Adipocyte (in vitro differentiated cells): ENCODE measurements around the gene PRELID3B.

Source experiments
- DNase-seq: peaks from one replicate; pipeline ENCODE4 v3.0.0-alpha.2; 2015; ENCODE audit warnings: low read depth
- H3K27me3 ChIP-seq: replicated peaks from 2 replicates; pipeline ENCODE4 v1.7.0; 2013; ENCODE audit warnings: mild to moderate bottlenecking, low read length, moderate library complexity; ENCODE audit not compliant: control insufficient read depth, insufficient read depth
- H3K36me3 ChIP-seq: 2 replicates; pipeline ENCODE4 v1.7.0; 2013; ENCODE audit warnings: low read length, mild to moderate bottlenecking, moderate library complexity; ENCODE audit not compliant: control insufficient read depth, insufficient read depth, severe bottlenecking
- H3K4me1 ChIP-seq: 2 replicates; pipeline ENCODE4 v1.7.0; 2013; ENCODE audit warnings: mild to moderate bottlenecking, low read length, moderate library complexity; ENCODE audit not compliant: control insufficient read depth, insufficient read depth
- H3K4me3 ChIP-seq: 2 replicates; pipeline ENCODE4 v1.7.0; 2013; ENCODE audit warnings: mild to moderate bottlenecking, low read length, moderate library complexity
- H3K9ac ChIP-seq: 2 replicates; pipeline ENCODE4 v1.7.0; 2013; ENCODE audit warnings: mild to moderate bottlenecking, low read length, moderate library complexity
- H3K9me3 ChIP-seq: 2 replicates; pipeline ENCODE4 v1.7.0; 2013; ENCODE audit warnings: mild to moderate bottlenecking, low read length, moderate library complexity; ENCODE audit not compliant: control insufficient read depth

The PRELID3B gene

DNA sequence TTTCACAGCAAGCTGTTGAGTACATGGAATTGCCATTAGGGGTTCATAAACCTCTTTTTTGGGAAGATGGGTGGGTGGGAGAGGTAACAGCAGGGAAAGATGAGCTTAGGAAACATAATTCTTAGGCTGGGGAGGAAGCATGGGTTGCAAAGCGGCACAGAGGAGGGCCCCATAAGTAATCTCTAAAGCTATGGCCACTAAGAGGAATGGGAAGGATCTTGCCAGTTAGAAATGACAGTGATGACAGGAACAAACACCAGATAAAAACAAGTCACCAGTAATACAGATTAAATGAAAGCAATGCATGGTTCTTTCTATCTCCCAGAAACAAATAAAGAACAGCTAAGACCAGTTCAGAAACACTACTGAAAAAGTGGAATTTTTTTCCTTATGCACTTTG lies 31.0 kb upstream of the PRELID3B start:
- Histone ChIP-seq H3K36me3 (no peaks in the 10 kb centered on the region), H3K4me1 (no peaks in the 10 kb centered on the region), H3K9me3 (no peaks in the 10 kb centered on the region), H3K27me3 (peaks cover 64% of the 10 kb centered on the region), H3K9ac (no peak overlapping the region), H3K4me3 (no peak overlapping the region)
- DNase-seq, result no peak

DNA sequence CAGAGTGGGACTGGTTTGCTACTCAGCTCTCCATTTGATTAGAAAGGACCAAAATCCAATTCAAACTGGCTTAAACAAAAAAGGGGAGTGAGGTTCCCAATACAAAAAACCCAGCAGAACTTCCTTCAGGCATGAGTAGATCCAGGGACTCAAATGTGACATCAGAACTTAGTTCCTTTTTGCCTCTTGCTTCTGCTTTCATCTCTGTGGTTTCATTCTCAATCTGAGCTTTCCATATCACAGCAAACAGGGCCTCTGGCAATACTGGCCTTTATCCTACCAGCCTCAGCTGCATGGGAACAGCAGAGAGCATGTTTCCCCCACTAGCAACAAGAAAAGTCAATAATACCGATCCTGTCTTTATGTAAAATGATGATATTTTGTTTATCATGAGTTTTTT lies 28.6 kb upstream of the PRELID3B start:
- Histone ChIP-seq H3K4me3 (no peak overlapping the region), H3K9ac (no peak overlapping the region), H3K36me3 (no peaks in the 10 kb centered on the region), H3K9me3 (no peaks in the 10 kb centered on the region), H3K4me1 (no peaks in the 10 kb centered on the region), H3K27me3 (peaks cover 45% of the 10 kb centered on the region)
- no peak for DNase-seq

DNA sequence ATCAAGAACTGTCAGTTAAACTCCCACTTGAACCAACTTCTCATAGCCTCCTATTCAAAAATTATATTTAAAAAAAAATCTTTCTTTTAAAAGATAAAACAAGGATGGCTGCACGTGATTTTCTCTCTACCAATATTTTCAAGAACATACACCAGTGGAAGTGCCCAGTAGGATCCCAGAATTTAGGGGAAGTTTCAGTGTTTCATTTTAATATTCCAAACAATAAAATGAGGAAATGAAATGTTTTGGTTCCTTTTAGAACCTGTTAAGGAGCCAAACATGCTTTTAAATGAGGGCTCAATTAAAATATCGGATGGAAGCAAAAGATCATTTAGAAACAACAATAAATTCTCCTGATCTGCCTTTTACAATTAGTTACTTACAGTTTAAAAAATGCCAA lies 26.4 kb upstream of the PRELID3B start:
- H3K4me1 ChIP-seq, result no peaks in the 10 kb centered on the region
- DNase-seq, result no peak
- H3K27me3 ChIP-seq, result peaks cover 24% of the 10 kb centered on the region

DNA sequence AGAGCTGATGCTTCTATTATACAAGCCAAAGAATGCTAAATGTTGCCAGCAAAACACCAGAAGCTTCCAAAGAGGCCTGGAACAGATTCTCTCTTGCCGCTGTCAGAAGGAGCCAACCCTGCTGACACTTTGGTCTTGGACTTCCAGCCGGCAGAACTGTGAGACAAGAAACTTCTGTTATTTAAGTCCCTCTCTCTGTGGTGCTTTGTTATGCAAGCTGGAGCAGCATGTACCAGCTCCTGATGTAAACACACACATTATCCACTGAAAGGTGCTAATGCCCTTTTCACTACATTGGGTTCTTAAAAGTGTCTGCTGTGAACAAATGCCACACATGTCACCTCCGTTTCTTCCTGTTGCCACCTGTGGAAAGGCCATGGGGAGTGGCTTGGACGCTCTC lies 25.9 kb upstream of the PRELID3B start:
- no peaks in the 10 kb centered on the region for H3K36me3 ChIP-seq
- no peak for DNase-seq
- H3K9me3 ChIP-seq, result no peaks in the 10 kb centered on the region
- H3K9ac ChIP-seq, result no peak overlapping the region
- H3K27me3 ChIP-seq, result peaks cover 19% of the 10 kb centered on the region
- peaks cover 4% of the 10 kb centered on the region for H3K4me1 ChIP-seq
- H3K4me3 ChIP-seq, result no peak overlapping the region

More for the DNA sequence above, 26.4 kb upstream of the PRELID3B start:
- Histone ChIP-seq H3K4me3 (no peak overlapping the region), H3K9me3 (no peaks in the 10 kb centered on the region), H3K9ac (no peak overlapping the region), H3K36me3 (no peaks in the 10 kb centered on the region)

DNA sequence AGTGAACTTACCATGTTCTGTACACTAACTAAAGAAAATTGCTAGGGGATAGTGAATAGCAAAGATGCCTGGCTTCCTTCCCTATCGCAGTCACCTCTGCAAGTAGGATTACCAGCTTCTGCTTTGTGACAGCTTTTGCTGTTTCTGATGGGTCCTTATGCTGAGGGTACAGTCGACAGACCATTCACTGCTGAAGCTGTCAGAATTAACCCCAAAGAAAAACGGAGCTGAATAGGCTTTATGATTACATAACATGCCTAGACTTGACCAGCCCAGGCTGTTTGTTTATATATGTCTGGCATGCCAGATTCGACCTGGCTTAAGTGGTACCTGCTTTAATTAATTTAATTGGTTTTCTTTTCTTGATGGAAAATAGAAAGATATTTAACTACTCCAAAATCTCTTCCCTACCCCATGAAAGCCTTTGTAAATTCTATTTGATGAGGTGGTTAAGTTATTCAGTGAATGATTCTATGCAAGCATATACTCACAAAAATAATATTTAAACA lies 21.7 kb upstream of the PRELID3B start:
- Histone ChIP-seq H3K36me3 (no peaks in the 10 kb centered on the region), H3K4me3 (no peak overlapping the region), H3K9me3 (no peaks in the 10 kb centered on the region), H3K4me1 (peaks cover 7% of the 10 kb centered on the region), H3K27me3 (peaks cover 7% of the 10 kb centered on the region), H3K9ac (no peak overlapping the region)
- no peak for DNase-seq

DNA sequence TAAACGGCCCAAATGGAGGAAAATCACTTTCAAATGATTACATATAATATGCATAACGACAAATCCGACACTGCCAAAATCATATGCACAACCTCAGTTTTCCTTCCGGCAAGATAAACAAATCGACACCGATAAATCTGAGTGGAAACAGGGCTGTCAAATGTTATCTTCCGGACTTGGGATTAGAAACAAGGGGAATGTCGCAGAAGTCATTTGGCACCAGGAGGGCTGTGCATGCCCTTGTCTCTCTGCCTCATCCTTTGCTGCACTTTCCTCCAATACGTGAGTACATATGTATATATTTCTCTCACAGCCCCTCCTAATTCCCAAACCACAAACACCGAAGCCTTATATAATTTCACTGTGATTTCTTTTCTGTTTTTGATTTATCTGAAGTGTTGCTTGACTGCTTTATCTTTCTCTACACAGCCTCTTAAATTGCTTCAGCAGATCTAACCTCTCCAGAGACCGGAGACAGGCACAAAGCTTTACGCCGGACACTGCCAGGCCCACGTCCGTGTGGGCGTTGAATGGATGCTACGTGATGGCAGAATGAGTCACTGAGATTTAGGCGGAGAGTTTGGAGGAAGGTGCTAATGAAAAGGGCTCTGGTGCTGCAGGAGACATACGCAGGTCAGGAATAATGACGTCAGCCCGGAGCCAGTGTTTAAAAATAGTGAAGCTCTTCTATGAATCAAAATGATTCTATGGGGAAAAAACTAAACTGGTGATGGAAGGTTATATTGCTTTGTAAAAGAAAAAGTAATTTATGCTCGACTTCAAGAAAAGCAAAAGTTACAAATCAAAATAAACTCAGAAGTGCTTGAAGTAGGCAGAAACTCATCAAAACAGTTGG lies 21.0 kb upstream of the PRELID3B start:
- H3K4me3 ChIP-seq, result peak overlapping the region; percentile 35

DNA sequence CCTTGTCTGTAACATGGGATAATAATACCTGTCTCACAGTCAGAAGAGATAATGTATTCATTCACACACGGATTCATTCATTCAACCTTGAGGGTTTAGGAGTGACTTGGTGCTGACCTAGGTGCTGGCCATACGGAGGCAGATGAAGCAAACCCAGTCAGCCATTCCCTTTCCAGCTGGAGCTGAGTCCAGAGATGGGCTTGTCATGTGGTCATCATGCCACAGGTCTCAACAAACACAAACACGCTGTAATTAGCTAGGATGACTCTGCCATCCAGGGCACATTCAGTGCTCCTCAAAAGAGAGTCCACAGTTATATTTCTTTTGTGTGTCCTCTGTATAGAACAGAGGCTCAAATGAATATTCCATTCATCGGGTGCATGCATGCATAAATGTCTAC lies 19.5 kb upstream of the PRELID3B start:
- Histone ChIP-seq H3K36me3 (no peaks in the 10 kb centered on the region), H3K27me3 (peaks cover 4% of the 10 kb centered on the region), H3K4me1 (peaks cover 7% of the 10 kb centered on the region), H3K4me3 (no peak overlapping the region), H3K9me3 (no peaks in the 10 kb centered on the region), H3K9ac (no peak overlapping the region)
- no peak for DNase-seq

More for the DNA sequence above, 21.0 kb upstream of the PRELID3B start:
- Histone ChIP-seq H3K9me3 (no peaks in the 10 kb centered on the region), H3K9ac (no peak overlapping the region), H3K27me3 (peaks cover 4% of the 10 kb centered on the region), H3K4me1 (peaks cover 7% of the 10 kb centered on the region), H3K36me3 (no peaks in the 10 kb centered on the region)
- peak; percentile 66 for DNase-seq

DNA sequence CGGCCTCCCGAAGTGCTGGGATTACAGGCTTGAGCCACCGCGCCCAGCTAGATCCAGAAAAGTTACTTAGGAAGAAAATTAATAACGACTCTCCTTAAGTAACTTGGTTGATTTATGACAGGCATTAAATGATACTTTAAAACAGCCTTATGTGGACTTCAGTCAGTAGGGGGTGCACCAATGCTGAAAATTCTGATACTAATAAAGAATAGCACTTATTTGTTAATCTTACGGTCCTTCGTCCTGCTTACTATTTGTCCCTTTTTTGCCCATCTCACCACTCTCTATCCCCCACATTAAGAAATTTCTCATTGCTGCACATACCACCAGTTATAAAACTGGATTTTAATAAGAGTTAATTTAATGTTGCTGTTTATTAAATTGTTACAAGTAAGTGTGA lies 12.7 kb upstream of the PRELID3B start:
- no peaks in the 10 kb centered on the region for H3K4me1 ChIP-seq
- H3K9ac ChIP-seq, result no peak overlapping the region
- H3K9me3 ChIP-seq, result no peaks in the 10 kb centered on the region
- DNase-seq, result peak; percentile 29
- peaks cover 7% of the 10 kb centered on the region for H3K27me3 ChIP-seq
- no peak overlapping the region for H3K4me3 ChIP-seq
- no peaks in the 10 kb centered on the region for H3K36me3 ChIP-seq

DNA sequence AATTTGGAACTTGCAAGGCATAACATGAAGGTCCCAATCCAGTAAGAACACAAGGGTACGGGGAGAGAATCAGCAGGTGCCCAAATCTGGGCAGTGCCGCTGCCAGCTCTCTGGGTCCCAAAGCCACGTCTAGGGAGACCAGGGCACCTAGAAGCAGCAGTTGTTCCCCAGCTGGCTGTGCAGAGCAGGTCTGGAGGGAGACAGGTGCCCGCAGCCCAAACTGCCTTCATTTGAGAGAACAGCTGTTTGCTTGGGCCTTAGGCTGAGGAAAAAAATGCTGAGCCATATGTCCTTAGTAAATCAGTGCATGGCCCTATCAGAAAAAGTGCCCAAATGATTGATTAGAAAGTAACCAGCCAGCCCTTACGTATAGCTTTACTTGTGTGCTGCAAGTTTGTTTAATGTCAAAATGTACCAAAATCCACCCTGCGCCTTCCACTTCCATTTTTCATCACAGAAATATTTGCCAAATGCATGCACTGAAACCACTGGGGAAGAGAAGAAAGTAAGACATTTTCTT lies 9.1 kb upstream of the PRELID3B start:
- Histone ChIP-seq H3K4me3 (no peak overlapping the region), H3K4me1 (peaks cover 23% of the 10 kb centered on the region), H3K9ac (no peak overlapping the region), H3K9me3 (no peaks in the 10 kb centered on the region), H3K36me3 (no peaks in the 10 kb centered on the region), H3K27me3 (peaks cover 7% of the 10 kb centered on the region)
- DNase-seq, result no peak

DNA sequence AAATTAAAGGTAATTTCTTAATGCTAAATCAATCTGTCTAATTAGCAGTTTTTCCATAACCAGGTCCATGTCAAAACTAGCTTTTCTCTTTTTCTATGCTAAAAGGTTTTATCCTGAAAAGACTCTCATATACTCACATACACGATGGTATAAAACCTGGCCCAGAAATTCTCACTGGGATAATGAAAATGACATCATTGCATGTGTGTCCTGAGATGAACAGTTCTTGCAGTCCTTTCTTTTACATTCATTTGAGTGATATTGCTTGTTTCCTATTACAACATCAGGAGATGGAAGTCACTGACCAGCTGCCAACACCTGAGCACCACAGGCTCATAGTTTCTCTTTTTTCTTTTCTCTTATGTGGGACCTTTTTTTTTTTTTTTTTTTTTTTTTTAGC lies 7.9 kb upstream of the PRELID3B start:
- Histone ChIP-seq H3K9me3 (no peaks in the 10 kb centered on the region), H3K4me1 (peaks cover 23% of the 10 kb centered on the region), H3K9ac (no peak overlapping the region), H3K4me3 (no peak overlapping the region), H3K36me3 (no peaks in the 10 kb centered on the region), H3K27me3 (peaks cover 7% of the 10 kb centered on the region)
- no peak for DNase-seq

DNA sequence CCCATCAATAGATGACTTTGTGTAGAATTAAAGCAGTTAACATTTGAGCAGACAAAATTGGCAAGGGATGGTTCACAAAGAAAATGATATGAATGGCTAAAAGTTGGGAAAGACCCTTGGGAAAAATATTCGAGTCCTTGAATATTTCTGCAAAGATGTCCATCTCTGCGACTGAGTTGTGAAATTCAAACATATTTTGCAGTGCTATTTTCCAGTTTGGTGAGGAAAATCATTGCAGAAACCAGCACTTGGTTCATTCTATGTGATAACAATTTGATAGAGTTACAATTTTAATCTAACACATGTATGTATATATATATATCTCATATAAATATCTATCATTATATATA lies 6.1 kb upstream of the PRELID3B start:
- Histone ChIP-seq H3K27me3 (peaks cover 7% of the 10 kb centered on the region), H3K4me3 (peak overlapping the region; percentile 54), H3K9me3 (no peaks in the 10 kb centered on the region), H3K36me3 (no peaks in the 10 kb centered on the region), H3K9ac (peak overlapping the region; percentile 70), H3K4me1 (peaks cover 26% of the 10 kb centered on the region)
- DNase-seq, result no peak
